Activated naive CD8-positive, alpha-beta T cell treated with anti-CD3 and anti-CD28 coated beads for 36 hours (primary cell): ENCODE results near the gene ABHD16B. TPM values are rescaled to one million over a fixed set of nuclear protein-coding genes. Genes with fewer than 3 reads are reported as not detected.
A peak's percentile ranks its signal among the peaks of the same experiment; 100 is the strongest.

Experiments used
- DNase-seq: peaks from one replicate; pipeline ENCODE4 v3.0.0; 2021
- H3K27ac Mint-ChIP-seq: one replicate; pipeline ENCODE4 v1.8.0; 2022; ENCODE audit warnings: mild to moderate bottlenecking, moderate library complexity, mixed read lengths
- H3K27me3 Mint-ChIP-seq: one replicate; pipeline ENCODE4 v1.8.0; 2022; ENCODE audit warnings: mild to moderate bottlenecking, mixed read lengths
- H3K36me3 Mint-ChIP-seq: one replicate; pipeline ENCODE4 v1.8.0; 2021; ENCODE audit warnings: mild to moderate bottlenecking, mixed read lengths
- H3K4me1 Mint-ChIP-seq: one replicate; pipeline ENCODE4 v1.8.0; 2021; ENCODE audit warnings: mixed read lengths
- H3K4me3 Mint-ChIP-seq: one replicate; pipeline ENCODE4 v1.8.0; 2022; ENCODE audit warnings: mild to moderate bottlenecking, moderate library complexity, mixed read lengths
- H3K9me3 Mint-ChIP-seq: one replicate; pipeline ENCODE4 v1.8.0; 2022; ENCODE audit warnings: mixed read lengths
- total RNA-seq, 2 experiments: library from RNA; stranded (reverse); gene quantifications; one replicate each; pipeline ENCODE4 v1.2.3, GENCODE V29; 2021

Gene ABHD16B
- total RNA-seq, 2 experiments from 2014 or later: not detected

GRCh38 chr20:63890201-63890576, 28.9 kb downstream of the ABHD16B start:
- H3K4me1 Mint-ChIP-seq: peaks cover 4% of the 10 kb centered on the region
- no peak for DNase-seq
- H3K27me3 Mint-ChIP-seq: no peaks in the 10 kb centered on the region
- no peak overlapping the region for H3K27ac Mint-ChIP-seq
- H3K9me3 Mint-ChIP-seq: no peaks in the 10 kb centered on the region
- peaks cover 6% of the 10 kb centered on the region for H3K36me3 Mint-ChIP-seq
- H3K4me3 Mint-ChIP-seq: no peak overlapping the region

GRCh38 chr20:63890616-63891015, 29.3 kb downstream of the ABHD16B start:
- Mint-ChIP-seq H3K4me3 (no peak overlapping the region), H3K4me1 (peaks cover 4% of the 10 kb centered on the region), H3K9me3 (no peaks in the 10 kb centered on the region), H3K27me3 (no peaks in the 10 kb centered on the region), H3K27ac (no peak overlapping the region), H3K36me3 (peaks cover 6% of the 10 kb centered on the region)
- DNase-seq: no peak

GRCh38 chr20:63891061-63892002, 30.0 kb downstream of the ABHD16B start:
- Mint-ChIP-seq H3K36me3 (peaks cover 6% of the 10 kb centered on the region), H3K27me3 (no peaks in the 10 kb centered on the region), H3K27ac (no peak overlapping the region), H3K4me3 (no peak overlapping the region), H3K4me1 (peaks cover 6% of the 10 kb centered on the region), H3K9me3 (no peaks in the 10 kb centered on the region)
- no peak for DNase-seq

- no peaks in the 10 kb centered on the region for H3K9me3 Mint-ChIP-seq
- H3K27me3 Mint-ChIP-seq: no peaks in the 10 kb centered on the region
- H3K4me1 Mint-ChIP-seq: peaks cover 14% of the 10 kb centered on the region
- DNase-seq: no peak
- no peak overlapping the region for H3K4me3 Mint-ChIP-seq
- H3K36me3 Mint-ChIP-seq: peaks cover 8% of the 10 kb centered on the region
- H3K27ac Mint-ChIP-seq: no peak overlapping the region
These were observed 31.1 kb downstream of the ABHD16B start for GRCh38 chr20:63892402-63892801.

- Mint-ChIP-seq H3K27ac (peak overlapping the region; percentile 27), H3K4me1 (peaks cover 30% of the 10 kb centered on the region), H3K27me3 (no peaks in the 10 kb centered on the region), H3K4me3 (peak overlapping the region; percentile 67), H3K36me3 (peaks cover 16% of the 10 kb centered on the region), H3K9me3 (no peaks in the 10 kb centered on the region)
- DNase-seq: no peak
These were observed 32.7 kb downstream of the ABHD16B start for GRCh38 chr20:63893999-63894357.

- peak within 1 kb of the TSS; percentile 94 for H3K27ac Mint-ChIP-seq
- peaks cover 33% of the 10 kb centered on the region for H3K4me1 Mint-ChIP-seq
- H3K36me3 Mint-ChIP-seq: peaks cover 16% of the 10 kb centered on the region
- H3K9me3 Mint-ChIP-seq: no peaks in the 10 kb centered on the region
- peak; percentile 96 for DNase-seq
- H3K4me3 Mint-ChIP-seq: peak within 1 kb of the TSS; percentile 92
- H3K27me3 Mint-ChIP-seq: no peaks in the 10 kb centered on the region
These were observed 33.3 kb downstream of the ABHD16B start, which contains the start of gene DNAJC5 for GRCh38 chr20:63894358-63895201. DNAJC5 (plus strand) TSS chr20:63895126; CDS start chr20:63928346, 33,220 bp downstream.

GRCh38 chr20:63895202-63895951, 34.1 kb downstream of the ABHD16B start:
- H3K36me3 Mint-ChIP-seq: peaks cover 16% of the 10 kb centered on the region
- peak overlapping the region; percentile 94 for H3K27ac Mint-ChIP-seq
- DNase-seq: no peak
- peaks cover 35% of the 10 kb centered on the region for H3K4me1 Mint-ChIP-seq
- H3K27me3 Mint-ChIP-seq: no peaks in the 10 kb centered on the region
- H3K4me3 Mint-ChIP-seq: peak overlapping the region; percentile 92
- no peaks in the 10 kb centered on the region for H3K9me3 Mint-ChIP-seq

- no peaks in the 10 kb centered on the region for H3K9me3 Mint-ChIP-seq
- H3K4me1 Mint-ChIP-seq: peaks cover 38% of the 10 kb centered on the region
- peaks cover 16% of the 10 kb centered on the region for H3K36me3 Mint-ChIP-seq
- no peak for DNase-seq
- peak overlapping the region; percentile 92 for H3K4me3 Mint-ChIP-seq
- no peaks in the 10 kb centered on the region for H3K27me3 Mint-ChIP-seq
- H3K27ac Mint-ChIP-seq: peak overlapping the region; percentile 94
These were observed 34.6 kb downstream of the ABHD16B start for GRCh38 chr20:63895952-63896263.

- Mint-ChIP-seq H3K27me3 (no peaks in the 10 kb centered on the region), H3K4me3 (peak overlapping the region; percentile 92), H3K4me1 (peaks cover 44% of the 10 kb centered on the region), H3K9me3 (no peaks in the 10 kb centered on the region), H3K27ac (peak overlapping the region; percentile 94), H3K36me3 (peaks cover 19% of the 10 kb centered on the region)
- DNase-seq: peak; percentile 48
These were observed 35.2 kb downstream of the ABHD16B start for GRCh38 chr20:63896264-63897105.

GRCh38 chr20:63897978-63898561, 36.8 kb downstream of the ABHD16B start:
- peak overlapping the region; percentile 1 for H3K27ac Mint-ChIP-seq
- peaks cover 26% of the 10 kb centered on the region for H3K36me3 Mint-ChIP-seq
- no peak for DNase-seq
- H3K4me1 Mint-ChIP-seq: peaks cover 53% of the 10 kb centered on the region
- H3K9me3 Mint-ChIP-seq: no peaks in the 10 kb centered on the region
- H3K4me3 Mint-ChIP-seq: no peak overlapping the region
- no peaks in the 10 kb centered on the region for H3K27me3 Mint-ChIP-seq

- DNase-seq: no peak
- H3K4me1 Mint-ChIP-seq: peaks cover 55% of the 10 kb centered on the region
- H3K27ac Mint-ChIP-seq: peak overlapping the region; percentile 56
These were observed 37.7 kb downstream of the ABHD16B start for GRCh38 chr20:63898882-63899558.

GRCh38 chr20:63900413-63900812, 39.1 kb downstream of the ABHD16B start:
- DNase-seq: no peak
- Mint-ChIP-seq H3K4me1 (peaks cover 57% of the 10 kb centered on the region), H3K36me3 (peaks cover 29% of the 10 kb centered on the region), H3K4me3 (no peak overlapping the region), H3K9me3 (no peaks in the 10 kb centered on the region), H3K27ac (no peak overlapping the region), H3K27me3 (no peaks in the 10 kb centered on the region)

More at GRCh38 chr20:63898882-63899558, 37.7 kb downstream of the ABHD16B start:
- peaks cover 27% of the 10 kb centered on the region for H3K36me3 Mint-ChIP-seq
- H3K27me3 Mint-ChIP-seq: no peaks in the 10 kb centered on the region
- H3K4me3 Mint-ChIP-seq: no peak overlapping the region
- H3K9me3 Mint-ChIP-seq: no peaks in the 10 kb centered on the region

- Mint-ChIP-seq H3K27ac (peak overlapping the region; percentile 34), H3K4me1 (peaks cover 36% of the 10 kb centered on the region), H3K4me3 (no peak overlapping the region), H3K27me3 (no peaks in the 10 kb centered on the region), H3K9me3 (no peaks in the 10 kb centered on the region), H3K36me3 (peaks cover 16% of the 10 kb centered on the region)
- DNase-seq: no peak
These were observed 42.7 kb downstream of the ABHD16B start for GRCh38 chr20:63903796-63904561.
